HG02885 (cell line): ENCODE measurements around the gene MEX3A.
A peak's percentile ranks its signal among the peaks of the same experiment; 100 is the strongest.

ENCODE experiments used
- ATAC-seq: cut with Tn5 transposase; IDR thresholded peaks from one replicate; pipeline ENCODE4 v1.9.1; 2021; ENCODE audit warnings: mild to moderate bottlenecking; ENCODE audit not compliant: unreplicated experiment, poor library complexity

MEX3A gene

GRCh38 chr1:156104065-156104810 is 22.0 kb upstream of the MEX3A start:
- ATAC-seq = no peak

GRCh38 chr1:156103521-156103947 is 21.3 kb upstream of the MEX3A start:
- no peak for ATAC-seq

- no peak for ATAC-seq
Measured at GRCh38 chr1:156102633-156103511, 20.6 kb upstream of the MEX3A start.

DNA sequence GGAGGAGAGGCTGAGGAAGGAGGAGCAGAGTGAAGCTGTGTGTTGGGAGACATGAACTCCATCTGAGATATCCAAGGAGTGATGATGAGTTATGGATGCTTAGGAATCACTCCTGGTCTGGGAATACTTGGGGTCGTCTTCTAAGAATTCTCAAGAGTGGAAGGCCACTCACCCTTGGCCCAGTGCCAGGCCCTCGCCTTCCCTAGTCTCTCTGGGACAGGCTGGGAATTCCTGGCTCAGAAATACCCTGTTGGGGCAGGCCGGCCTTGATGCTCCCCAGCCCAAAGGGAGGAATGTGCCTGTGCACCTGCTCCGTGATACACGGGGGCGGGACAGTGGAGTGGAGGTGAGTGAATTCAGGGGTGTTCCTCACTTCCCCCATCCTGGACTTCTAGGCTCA is 19.6 kb upstream of the MEX3A start:
- ATAC-seq = no peak

DNA sequence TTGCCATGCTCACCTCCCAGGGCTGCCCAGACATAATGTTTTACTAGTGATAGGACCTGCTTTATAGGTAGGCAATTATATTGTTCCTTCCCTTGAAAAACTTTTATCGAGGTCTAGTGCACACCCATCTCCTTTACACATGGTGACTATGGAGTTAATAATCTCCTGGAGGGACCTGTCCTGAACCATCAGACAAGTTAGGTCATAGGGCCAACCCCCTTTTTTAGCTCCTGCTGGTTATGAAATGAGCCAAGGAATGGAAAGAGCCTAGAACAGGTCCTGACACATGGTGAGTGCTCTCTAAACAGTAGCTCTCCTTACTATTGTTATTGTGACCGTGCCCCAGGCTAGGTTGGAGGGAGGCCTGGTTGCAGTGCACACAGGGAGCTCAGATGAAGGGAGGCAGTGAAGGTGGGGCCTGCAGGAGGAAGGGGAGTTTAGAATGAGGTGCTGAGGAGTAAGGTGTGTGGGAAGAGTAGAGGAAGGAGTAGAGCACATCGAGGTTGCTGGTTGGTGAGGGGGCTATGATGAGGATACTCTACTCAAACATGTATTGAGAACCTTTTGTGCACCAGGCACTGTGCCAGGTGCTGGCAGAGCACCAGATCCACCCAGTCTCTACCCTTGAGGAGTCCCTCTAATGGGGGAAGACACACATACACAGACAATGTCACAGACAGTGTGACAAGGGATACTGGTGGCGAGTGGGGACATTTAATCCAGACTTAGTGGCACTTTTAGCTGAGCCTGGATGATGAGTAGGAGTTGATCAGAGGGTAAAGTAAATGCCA is 18.1 kb upstream of the MEX3A start:
- no peak for ATAC-seq

DNA sequence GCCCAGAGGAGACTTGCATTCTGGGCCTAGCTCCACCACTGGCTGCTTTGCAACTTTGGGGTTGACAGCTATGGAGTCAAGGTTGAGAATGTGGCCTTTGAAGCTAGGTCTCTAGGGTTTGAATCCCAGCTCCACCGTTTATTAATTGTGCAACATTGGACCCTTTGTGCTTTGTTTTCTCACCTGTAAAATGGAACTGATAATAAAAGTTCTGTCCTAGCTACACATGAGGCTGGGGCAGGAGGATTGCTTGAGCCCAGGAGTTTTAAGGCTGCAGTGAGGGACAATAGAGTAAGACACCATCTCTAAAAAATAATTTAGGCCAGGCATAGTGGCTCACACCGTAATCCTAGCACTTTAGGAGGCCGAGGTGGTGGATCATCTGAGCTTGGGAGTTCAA is 17.0 kb upstream of the MEX3A start:
- ATAC-seq = no peak

DNA sequence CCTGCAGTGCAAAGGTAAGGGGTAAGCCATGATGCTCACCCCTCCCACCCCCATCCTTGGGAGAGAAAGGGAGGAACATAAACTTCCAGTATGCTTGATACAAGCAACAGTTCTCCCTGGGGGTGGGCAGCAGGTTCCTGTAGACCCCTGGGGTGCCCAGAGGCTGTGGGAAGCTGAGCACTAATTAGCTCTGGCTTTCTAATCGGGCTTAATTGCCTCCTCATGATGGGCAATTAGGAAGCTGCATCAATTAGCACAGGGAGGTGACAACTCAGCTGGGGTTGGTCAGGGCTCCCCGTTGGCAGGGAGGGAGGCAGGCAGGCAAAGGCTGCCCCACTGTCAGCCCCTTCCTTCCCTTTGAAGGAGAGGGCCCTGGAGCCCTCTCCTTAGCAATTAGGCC is 16.5 kb upstream of the MEX3A start:
- no peak for ATAC-seq

DNA sequence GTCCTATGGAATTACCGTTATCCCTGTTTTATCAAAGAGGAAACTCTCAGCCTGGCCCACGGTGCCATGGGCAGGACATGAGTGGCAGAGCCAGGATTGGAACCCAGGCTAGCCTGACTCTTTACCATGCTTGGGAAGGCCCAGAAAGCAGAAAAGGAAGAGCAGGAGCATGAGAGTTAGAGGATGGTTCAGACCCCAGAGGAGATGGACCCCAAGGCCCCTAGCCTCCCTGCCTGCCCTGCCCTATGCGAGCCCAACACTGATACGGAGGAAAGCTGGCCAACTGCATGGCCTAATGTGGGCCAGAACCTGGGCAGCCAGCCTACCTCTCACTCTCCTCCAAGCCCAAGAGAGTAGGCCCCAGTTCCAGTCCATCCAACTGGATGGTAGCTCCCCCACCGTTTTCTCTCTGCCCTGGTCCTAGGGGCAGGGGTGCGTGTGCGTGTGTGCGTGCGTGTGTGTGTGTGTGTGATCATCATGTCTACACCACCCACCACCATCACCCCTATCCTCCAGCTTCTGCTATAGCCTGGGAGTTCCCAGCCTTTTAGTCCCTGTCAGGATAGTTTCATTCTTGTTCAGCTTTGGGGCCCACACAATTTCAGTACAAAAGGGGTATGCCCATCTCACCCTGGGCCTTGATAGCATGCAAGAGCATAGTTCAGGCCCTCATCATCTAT is 15.4 kb upstream of the MEX3A start:
- ATAC-seq = peak; percentile 6

DNA sequence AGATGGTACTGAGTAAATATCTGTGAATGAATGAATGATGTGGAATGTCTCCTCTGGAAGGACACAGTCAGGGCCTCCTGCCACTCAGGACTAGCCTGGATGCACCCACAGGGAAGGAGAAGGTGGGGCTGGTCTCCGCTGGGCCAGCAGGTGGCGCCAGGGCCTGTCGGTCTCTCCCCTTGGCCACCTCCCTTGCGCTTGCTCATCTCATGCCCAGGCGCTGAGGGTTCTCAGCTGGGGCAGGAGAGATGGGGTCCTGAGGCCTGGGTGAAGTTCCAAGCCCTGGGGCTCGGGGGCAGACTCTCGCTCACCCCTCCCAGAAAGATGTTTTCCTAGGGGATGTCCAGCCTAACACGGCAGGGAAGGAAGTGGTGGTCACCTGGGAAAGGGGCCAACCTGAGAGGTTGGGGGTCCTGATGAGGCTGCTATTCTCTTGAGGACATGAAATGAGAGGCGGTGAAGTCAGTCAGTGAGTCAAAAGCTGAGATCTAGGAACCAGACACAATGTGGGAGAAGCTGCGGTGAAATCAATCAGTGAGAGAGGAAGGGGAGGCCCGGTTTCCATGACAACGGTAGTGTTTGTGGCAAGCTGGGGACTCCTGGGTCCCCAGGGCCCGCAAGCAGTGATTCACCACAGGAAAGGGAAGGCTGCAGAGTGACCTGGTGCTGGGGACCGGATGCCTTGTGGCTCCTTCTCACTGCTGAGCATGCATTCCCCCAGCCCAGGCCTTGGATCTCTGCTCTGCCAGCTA is 14.6 kb upstream of the MEX3A start:
- ATAC-seq = peak; percentile 67

DNA sequence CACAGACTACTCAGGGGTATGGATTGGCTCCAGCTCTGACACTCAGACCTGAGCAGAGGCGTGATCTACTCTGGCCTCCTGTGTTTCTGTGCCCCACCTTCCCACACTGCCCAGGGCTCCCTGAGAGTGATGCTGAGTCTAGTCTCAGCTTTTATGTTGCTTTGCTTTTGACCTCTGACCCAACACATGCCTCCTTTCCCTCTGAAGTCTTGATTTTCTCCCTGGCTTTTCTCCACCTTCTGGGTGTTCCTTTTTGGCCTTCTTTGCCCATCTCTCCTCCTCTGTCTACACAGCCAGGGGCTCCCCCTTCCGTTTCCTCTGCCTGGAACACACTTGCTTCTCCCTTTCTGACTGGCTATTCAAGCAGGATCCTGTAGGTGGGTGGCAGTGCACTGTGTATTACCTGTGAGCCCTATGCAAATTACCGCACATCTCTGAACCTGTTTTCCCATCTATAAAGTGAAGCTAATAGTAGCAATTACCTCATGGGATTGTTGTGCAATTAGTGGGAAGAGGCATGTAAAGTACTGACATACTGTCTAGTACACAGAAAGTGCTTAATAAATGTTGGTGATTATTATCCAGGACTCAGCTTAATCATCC is 13.7 kb upstream of the MEX3A start:
- no peak for ATAC-seq

GRCh38 chr1:156091610-156092009 is 9.3 kb upstream of the MEX3A start:
- ATAC-seq = no peak

- ATAC-seq = no peak
Measured at GRCh38 chr1:156090840-156091188, 8.5 kb upstream of the MEX3A start.

DNA sequence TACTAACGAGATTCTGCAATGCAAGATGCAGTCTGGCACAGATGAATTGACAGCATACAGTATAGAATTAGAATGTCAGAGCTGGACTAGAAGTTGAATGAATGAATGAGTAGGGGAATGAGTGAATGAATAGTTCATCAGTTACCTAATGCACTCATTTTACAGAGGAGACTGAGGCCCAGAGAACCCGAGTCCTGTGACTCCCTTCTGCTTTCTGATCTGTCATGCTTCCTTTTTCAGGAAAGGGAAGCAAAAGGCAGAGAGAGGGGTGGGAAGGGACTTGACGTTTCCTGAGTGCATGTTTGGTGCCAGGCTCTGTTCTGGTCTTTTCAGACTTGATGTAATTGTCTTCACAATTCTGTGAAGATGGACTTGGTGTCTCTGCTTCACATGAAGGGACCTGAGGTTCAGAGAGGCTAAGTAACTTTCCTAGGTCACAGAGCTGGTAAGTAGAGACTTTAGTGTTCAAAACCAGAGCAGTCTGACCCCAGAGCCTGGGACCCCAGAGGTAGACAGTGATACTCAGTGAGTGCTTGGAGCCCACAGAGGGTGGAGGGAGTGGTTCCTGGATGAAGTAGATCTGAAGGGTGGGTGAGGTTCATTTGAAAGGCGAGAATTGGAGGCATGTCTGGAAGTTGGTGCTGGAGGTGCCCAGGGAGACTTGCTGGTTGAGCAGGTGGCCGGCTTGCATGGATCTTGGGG is 8.0 kb upstream of the MEX3A start:
- ATAC-seq = no peak

- ATAC-seq = no peak
Measured at GRCh38 chr1:156089704-156090103, 7.4 kb upstream of the MEX3A start.

- no peak for ATAC-seq
Measured at GRCh38 chr1:156086256-156086662, 4.0 kb upstream of the MEX3A start.

DNA sequence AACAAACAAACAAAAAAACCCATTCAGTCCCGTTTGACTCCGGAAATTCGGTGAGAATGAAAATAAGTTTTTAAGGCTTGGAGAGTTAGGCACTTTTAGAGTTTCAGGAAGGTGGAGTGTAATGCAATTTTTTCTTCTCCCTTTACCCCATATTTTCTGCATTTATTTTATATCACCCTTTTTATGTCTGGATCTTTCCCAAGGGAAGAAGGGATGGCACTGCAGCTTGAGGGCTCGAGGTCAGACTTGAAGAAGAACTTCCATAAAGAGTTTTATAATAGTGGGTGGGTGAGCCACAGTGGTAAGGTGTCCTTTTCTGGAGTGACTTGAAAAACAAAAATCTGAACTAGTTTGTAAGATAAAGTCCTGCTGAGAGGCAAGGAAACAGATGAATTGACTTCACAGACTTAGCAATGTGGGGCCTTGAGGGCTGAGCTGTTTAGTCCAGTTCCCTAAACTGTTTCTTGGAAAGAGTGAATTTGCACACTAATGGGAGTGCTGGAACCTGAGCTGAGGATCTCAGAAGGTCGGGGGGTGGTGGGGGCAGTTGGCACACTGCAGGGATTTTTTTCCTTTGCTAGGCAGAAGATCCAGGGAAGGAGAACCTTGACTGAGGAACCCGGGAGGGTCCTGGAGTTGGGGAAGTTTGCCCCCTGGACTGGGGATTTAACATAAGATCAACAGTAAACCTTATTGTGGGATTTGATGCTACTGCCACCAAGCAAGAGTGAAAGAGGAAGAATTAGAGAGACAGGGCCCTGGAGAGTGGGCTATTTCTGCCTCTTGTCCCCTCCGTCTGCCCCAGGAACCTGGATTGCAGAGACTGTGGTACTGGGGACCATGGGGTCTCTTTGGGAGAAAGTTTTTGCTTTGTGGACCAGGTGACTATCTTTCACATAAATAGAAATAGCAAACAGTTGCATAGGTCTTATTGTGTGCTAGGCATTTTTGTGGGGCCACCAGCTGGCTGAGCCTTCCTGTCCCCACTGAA is 1.8 kb upstream of the MEX3A start:
- no peak for ATAC-seq

DNA sequence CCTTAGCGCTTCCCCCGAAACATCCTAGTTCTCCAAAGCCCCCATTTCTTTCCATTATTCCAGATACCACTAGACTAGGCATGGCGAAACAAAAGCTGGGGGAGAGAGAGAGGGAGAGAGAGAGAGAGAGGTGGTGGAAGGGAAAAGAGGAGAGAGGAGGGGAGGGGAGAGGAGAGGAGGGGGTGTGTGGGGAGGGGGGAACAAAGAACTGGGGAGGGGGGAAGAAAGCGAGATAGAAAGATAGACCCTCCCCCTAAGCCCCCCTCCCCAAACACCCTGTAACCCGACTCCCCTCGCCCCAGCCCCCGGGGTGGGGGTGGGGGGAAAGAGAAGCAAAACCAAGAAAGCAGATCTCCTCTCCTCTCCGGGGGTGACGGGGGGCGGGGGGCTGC is 352 bp downstream of the MEX3A start:
- ATAC-seq = no peak
